HUDEP-2 (cell line): Measurements from ENCODE around the gene HLA-DPA1.
A peak's percentile ranks its signal among the peaks of the same experiment; 100 is the strongest.

Experiments used
- DNase-seq, 76 experiments: peaks; one replicate each; lab custom pipeline; 2025; ENCODE audit not compliant: unreplicated experiment in 76 of 76; lab: John Stamatoyannopoulos, UW

HLA-DPA1 gene

DNA sequence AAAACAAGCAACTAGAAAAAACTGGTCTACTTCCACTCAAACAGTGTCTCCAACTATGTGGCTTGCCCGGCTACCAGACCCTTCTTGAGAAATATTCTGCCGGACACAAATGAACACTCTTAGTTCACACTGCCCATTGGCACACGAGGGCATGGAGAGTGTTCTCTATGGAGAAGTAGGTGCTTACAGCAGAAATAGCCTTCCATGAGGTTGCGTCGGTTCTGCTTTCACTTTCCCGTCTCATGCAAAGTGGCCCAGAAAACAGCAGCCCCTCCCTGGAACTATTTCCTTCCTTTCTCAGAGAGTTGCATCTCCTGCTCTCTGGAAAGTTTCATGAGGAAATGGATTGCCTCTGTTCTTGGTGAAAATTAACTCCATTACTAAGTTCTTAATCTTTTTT, 54.5 kb downstream of the HLA-DPA1 start:
- peak in 7 of 76 experiments; percentile 5 to 33 (median 9) for DNase-seq

DNA sequence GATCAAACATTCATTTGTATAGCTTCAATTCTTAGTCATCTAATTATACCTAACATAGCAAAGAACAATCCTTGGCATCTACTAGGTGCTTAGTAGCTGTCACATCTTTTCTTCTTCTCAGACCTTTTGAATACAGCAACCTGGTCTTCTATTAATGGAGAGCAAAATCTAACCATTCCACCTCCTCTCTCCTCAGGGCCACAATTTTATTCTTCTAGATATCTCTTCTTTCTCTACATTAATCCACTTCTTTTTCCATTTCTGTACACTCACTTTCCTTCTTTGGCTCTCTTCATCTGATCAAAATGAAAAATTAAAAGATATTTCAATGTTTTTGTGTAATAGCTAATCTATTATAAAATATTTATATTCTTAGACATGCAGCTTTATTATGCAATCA, 55.0 kb downstream of the HLA-DPA1 start:
- no peak for DNase-seq

DNA sequence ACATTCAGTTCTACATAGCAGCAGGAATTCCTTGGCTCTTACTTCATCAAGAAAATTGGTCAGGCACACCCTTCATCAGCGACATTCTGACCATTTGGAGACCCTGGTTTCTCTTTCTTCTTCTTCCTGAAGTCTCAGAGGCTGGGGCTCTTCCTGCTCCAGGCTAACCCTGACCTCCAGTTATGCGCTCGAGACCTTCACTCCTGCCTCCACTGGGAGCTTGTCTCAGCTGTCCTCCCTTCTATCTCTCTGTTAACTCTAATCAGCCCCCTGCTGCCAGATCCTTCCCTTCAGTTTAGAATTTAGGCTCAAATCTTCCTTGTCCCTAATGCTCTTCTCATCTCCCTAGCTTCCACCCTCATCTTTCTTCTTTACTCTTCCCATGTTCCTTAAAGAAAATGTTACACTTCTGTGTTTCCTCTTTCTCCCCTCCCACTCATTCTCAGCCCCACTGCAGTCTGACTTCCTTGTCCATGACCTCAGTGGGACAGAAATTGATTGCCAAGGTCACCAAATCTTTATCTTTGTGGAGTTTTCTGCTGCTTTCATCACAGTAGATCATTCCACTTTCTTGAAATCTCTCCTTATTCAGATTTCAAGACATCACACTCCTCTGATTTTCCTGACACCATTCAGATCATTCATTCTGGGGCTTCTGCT, 55.6 kb downstream of the HLA-DPA1 start:
- DNase-seq: no peak

- no peak for DNase-seq
Measured at GRCh38 chr6:33017018-33017417, 56.4 kb downstream of the HLA-DPA1 start.

DNA sequence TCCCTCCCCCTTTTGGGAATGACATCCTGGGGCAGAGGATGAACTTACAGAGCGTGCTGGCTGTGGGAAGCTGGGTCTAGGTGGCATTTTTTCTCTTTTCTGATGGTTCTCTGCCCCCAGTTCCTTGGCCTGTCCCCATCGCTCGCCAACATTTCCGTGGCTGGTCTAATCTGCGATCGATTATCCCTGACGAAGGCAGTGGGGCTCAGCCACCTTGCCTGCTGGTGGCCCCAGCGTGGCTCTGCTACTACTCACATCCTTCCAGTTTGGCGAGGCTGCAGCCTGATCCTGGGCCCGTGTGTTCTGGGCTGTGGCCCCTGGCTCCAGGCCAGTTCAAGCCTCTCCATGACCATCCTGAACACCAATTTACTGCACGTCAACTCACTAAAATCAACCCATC, 57.7 kb downstream of the HLA-DPA1 start:
- DNase-seq: no peak

- peak in 53 of 76 experiments; percentile 7 to 78 (median 56) for DNase-seq
Measured at GRCh38 chr6:33014841-33015634, 58.4 kb downstream of the HLA-DPA1 start.
